Neuronal stem cell (in vitro differentiated cells): ENCODE measurements around the gene PRKACA.

Experiments
- DNase-seq: peaks from one replicate; pipeline ENCODE4 v3.0.0-alpha.2; 2013; ENCODE audit warnings: low spot score
- H2AFZ ChIP-seq: one replicate; pipeline ENCODE4 v1.6.1; 2013; ENCODE audit warnings: mild to moderate bottlenecking, low read length, inconsistent platforms
- H2AK5ac ChIP-seq: 2 replicates; pipeline ENCODE4 v1.6.1; 2013; ENCODE audit warnings: low read depth, mild to moderate bottlenecking, inconsistent platforms, low read length, moderate library complexity, mixed read lengths
- H2BK120ac ChIP-seq: 2 replicates; pipeline ENCODE4 v1.6.1; 2013; ENCODE audit warnings: low read depth, mild to moderate bottlenecking, inconsistent platforms, low read length, moderate library complexity, mixed read lengths
- H2BK12ac ChIP-seq: one replicate; pipeline ENCODE4 v1.6.1; 2013; ENCODE audit warnings: low read length, inconsistent platforms
- H2BK15ac ChIP-seq: 2 replicates; pipeline ENCODE4 v1.6.1; 2013; ENCODE audit warnings: mild to moderate bottlenecking, low read length, inconsistent platforms, mixed read lengths
- H2BK5ac ChIP-seq: one replicate; pipeline ENCODE4 v1.6.1; 2013; ENCODE audit warnings: inconsistent platforms, mild to moderate bottlenecking, low read length, moderate library complexity
- H3K14ac ChIP-seq: one replicate; pipeline ENCODE4 v1.6.1; 2013; ENCODE audit warnings: low read length, inconsistent platforms
- H3K18ac ChIP-seq: 2 replicates; pipeline ENCODE4 v1.6.1; 2013; ENCODE audit warnings: low read length, inconsistent platforms
- H3K23ac ChIP-seq: 2 replicates; pipeline ENCODE4 v1.6.1; 2013; ENCODE audit warnings: low read depth, mild to moderate bottlenecking, mixed read lengths, low read length, inconsistent platforms; ENCODE audit not compliant: poor library complexity
- H3K27ac ChIP-seq: replicated peaks from 3 replicates; pipeline ENCODE4 v1.5.1; 2013; ENCODE audit warnings: low read length, inconsistent platforms
- H3K27me3 ChIP-seq, 3 experiments: 2 replicates each; pipeline ENCODE4 v1.6.1; 2013; ENCODE audit warnings: low read length in 3 of 3, mild to moderate bottlenecking in 2 of 3, inconsistent platforms in 1 of 3, low read depth in 1 of 3, mixed read lengths in 1 of 3, moderate library complexity in 1 of 3; ENCODE audit not compliant: control insufficient read depth in 3 of 3, insufficient read depth in 3 of 3
- H3K36me3 ChIP-seq, 2 donors: replicated peaks in 1 of 2; 2 replicates each; pipeline ENCODE4 v1.6.1; 2013; ENCODE audit warnings: low read length in 2 of 2; ENCODE audit not compliant: control insufficient read depth in 2 of 2, insufficient read depth in 2 of 2
- H3K4ac ChIP-seq: 2 replicates; pipeline ENCODE4 v1.6.1; 2013; ENCODE audit warnings: inconsistent platforms, mild to moderate bottlenecking, low read length, moderate library complexity
- H3K4me1 ChIP-seq, 2 donors: 1 replicate in 1 of 2; 2 replicates in 1 of 2; pipeline ENCODE4 v1.6.1; 2013; ENCODE audit warnings: low read length in 2 of 2, low read depth in 1 of 2; ENCODE audit not compliant: control insufficient read depth in 2 of 2, insufficient read depth in 1 of 2
- H3K4me2 ChIP-seq: one replicate; pipeline ENCODE4 v1.6.1; 2013; ENCODE audit warnings: mild to moderate bottlenecking, low read length, inconsistent platforms; ENCODE audit not compliant: insufficient read depth, poor library complexity, severe bottlenecking
- H3K4me3 ChIP-seq, 2 donors: 2 replicates each; pipeline ENCODE4 v1.5.1; 2013; ENCODE audit warnings: low read length in 2 of 2, mild to moderate bottlenecking in 2 of 2, inconsistent platforms in 1 of 2, moderate library complexity in 1 of 2
- H3K79me1 ChIP-seq: one replicate; pipeline ENCODE4 v1.6.1; 2013; ENCODE audit warnings: low read depth, mild to moderate bottlenecking, inconsistent platforms, low read length, moderate library complexity
- H3K9ac ChIP-seq: one replicate; pipeline ENCODE4 v1.6.1; 2013; ENCODE audit warnings: mild to moderate bottlenecking, low read depth, low read length, inconsistent platforms; ENCODE audit not compliant: poor library complexity
- H3K9me3 ChIP-seq, 2 donors: replicated peaks in 1 of 2; 2 replicates each; pipeline versions ENCODE3 to v1.6.1; 2013; ENCODE audit warnings: low read length in 2 of 2, mild to moderate bottlenecking in 2 of 2, inconsistent platforms in 1 of 2, low read depth in 1 of 2, mixed read lengths in 1 of 2, moderate library complexity in 1 of 2; ENCODE audit not compliant: control insufficient read depth in 2 of 2, insufficient read depth in 1 of 2
- H4K8ac ChIP-seq: one replicate; pipeline ENCODE4 v1.6.1; 2013; ENCODE audit warnings: low read depth, mild to moderate bottlenecking, inconsistent platforms, low read length, moderate library complexity
- H4K91ac ChIP-seq: one replicate; pipeline ENCODE4 v1.6.1; 2013; ENCODE audit warnings: low read length, low read depth, mild to moderate bottlenecking, inconsistent platforms; ENCODE audit not compliant: poor library complexity
- WGBS, 2 donors: extraction: QIAGEN DNeasy Blood & Tissue Kit; methylation state at CpG; one replicate each; pipeline ENCODE4 v1.1.7; 2013; ENCODE audit warnings: missing lambda C conversion rate in 2 of 2, mixed read lengths in 1 of 2; ENCODE audit not compliant: insufficient read length in 2 of 2, insufficient replicate concordance in 1 of 2; ENCODE audit errors: extremely low coverage in 2 of 2; 5-methylcytosine and 5-hydroxymethylcytosine counted together

Gene PRKACA

GRCh38 chr19:14102756-14103155 is 14.8 kb downstream of the PRKACA start:
- Histone ChIP-seq H3K4ac (no peak overlapping the region), H2AK5ac (no peak overlapping the region), H3K14ac (no peak overlapping the region), H2BK15ac (no peak overlapping the region), H3K4me1 (no peaks in the 10 kb centered on the region), H3K23ac (no peak overlapping the region), H3K18ac (no peak overlapping the region), H3K4me2 (no peak overlapping the region), H2AFZ (no peak overlapping the region), H4K8ac (no peak overlapping the region), H3K9me3 (peaks cover 0 to 3% of the 10 kb centered on the region in 2 donors), H2BK5ac (no peak overlapping the region), H2BK12ac (no peak overlapping the region), H3K27me3 (no peaks in the 10 kb centered on the region), H2BK120ac (no peak overlapping the region), H3K27ac (no peak overlapping the region), H4K91ac (no peak overlapping the region), H3K4me3 (no peak overlapping the region), H3K9ac (no peak overlapping the region), H3K36me3 (peaks cover 13 to 72% of the 10 kb centered on the region in 2 donors), H3K79me1 (no peaks in the 10 kb centered on the region)
- WGBS, 2 donors = no CpG with 5 or more reads among the region's 10 CpGs
- no peak for DNase-seq

GRCh38 chr19:14102102-14102696 is 15.4 kb downstream of the PRKACA start:
- H3K9me3 ChIP-seq = peaks cover 0 to 3% of the 10 kb centered on the region in 2 donors
- H3K18ac ChIP-seq = no peak overlapping the region
- no peaks in the 10 kb centered on the region for H3K4me1 ChIP-seq
- H2BK12ac ChIP-seq = no peak overlapping the region
- no peak overlapping the region for H3K9ac ChIP-seq
- H3K36me3 ChIP-seq = peaks cover 13 to 75% of the 10 kb centered on the region in 2 donors
- H2AFZ ChIP-seq = no peak overlapping the region
- H3K4ac ChIP-seq = no peak overlapping the region
- H3K79me1 ChIP-seq = no peaks in the 10 kb centered on the region
- no CpG with 5 or more reads among the region's 11 CpGs for WGBS, 2 donors
- no peak overlapping the region for H2AK5ac ChIP-seq
- no peak overlapping the region for H2BK15ac ChIP-seq
- no peak overlapping the region for H2BK5ac ChIP-seq
- H4K91ac ChIP-seq = no peak overlapping the region
- H4K8ac ChIP-seq = no peak overlapping the region
- no peak overlapping the region for H3K4me3 ChIP-seq
- no peak overlapping the region for H3K14ac ChIP-seq
- DNase-seq = no peak
- H3K23ac ChIP-seq = no peak overlapping the region
- H2BK120ac ChIP-seq = no peak overlapping the region
- no peaks in the 10 kb centered on the region for H3K27me3 ChIP-seq
- H3K27ac ChIP-seq = no peak overlapping the region
- H3K4me2 ChIP-seq = no peak overlapping the region

- WGBS, 2 donors = no CpG with 5 or more reads among the region's 6 CpGs
- Histone ChIP-seq H3K27me3 (no peaks in the 10 kb centered on the region), H3K4me2 (no peak overlapping the region), H3K14ac (no peak overlapping the region), H3K36me3 (peaks cover 15 to 78% of the 10 kb centered on the region in 2 donors), H2BK120ac (no peak overlapping the region), H3K4me1 (no peaks in the 10 kb centered on the region), H2BK15ac (no peak overlapping the region), H4K91ac (no peak overlapping the region), H2AFZ (no peak overlapping the region), H3K79me1 (no peaks in the 10 kb centered on the region), H4K8ac (no peak overlapping the region), H3K4me3 (no peak overlapping the region), H3K9me3 (peaks cover 0 to 3% of the 10 kb centered on the region in 2 donors), H3K18ac (no peak overlapping the region), H3K9ac (no peak overlapping the region), H2BK12ac (no peak overlapping the region), H3K27ac (no peak overlapping the region), H3K23ac (no peak overlapping the region), H2AK5ac (no peak overlapping the region), H2BK5ac (peak overlapping the region; percentile 4), H3K4ac (no peak overlapping the region)
- DNase-seq = no peak
These were observed 16.5 kb downstream of the PRKACA start for GRCh38 chr19:14101003-14101545.

- WGBS, 2 donors = no CpG with 5 or more reads among the region's 21 CpGs
- Histone ChIP-seq H3K18ac (no peak overlapping the region), H3K27me3 (no peaks in the 10 kb centered on the region), H3K27ac (no peak overlapping the region), H3K14ac (no peak overlapping the region), H3K79me1 (no peaks in the 10 kb centered on the region), H3K9ac (no peak overlapping the region), H2AK5ac (no peak overlapping the region), H3K4ac (no peak overlapping the region), H3K4me1 (no peaks in the 10 kb centered on the region), H3K23ac (peak overlapping the region; percentile 37), H2BK15ac (no peak overlapping the region), H3K36me3 (peaks cover 10 to 60% of the 10 kb centered on the region in 2 donors), H2BK5ac (no peak overlapping the region), H3K9me3 (peaks cover 10 to 11% of the 10 kb centered on the region in 2 donors), H3K4me3 (no peak overlapping the region), H2BK12ac (no peak overlapping the region), H2BK120ac (no peak overlapping the region), H4K8ac (no peak overlapping the region), H2AFZ (no peak overlapping the region), H3K4me2 (no peak overlapping the region), H4K91ac (no peak overlapping the region)
- DNase-seq = no peak
These were observed 19.9 kb downstream of the PRKACA start for GRCh38 chr19:14097532-14098151.
